GM12892 (cell line): ENCODE results near the gene INO80C.

Experiments
- POLR2A ChIP-seq: IDR thresholded peaks from 2 replicates; pipeline ENCODE4 v1.6.1; 2011; ENCODE audit warnings: low read depth, low read length, control low read depth
- POLR2AphosphoS5 ChIP-seq: IDR thresholded peaks from 2 replicates; pipeline ENCODE4 v1.6.1; 2011; ENCODE audit warnings: low read depth, low read length, control low read depth
- TAF1 ChIP-seq: IDR thresholded peaks from 2 replicates; pipeline ENCODE4 v1.6.1; 2011; ENCODE audit warnings: low read depth, mild to moderate bottlenecking, control low read depth, low read length, borderline replicate concordance

DNA sequence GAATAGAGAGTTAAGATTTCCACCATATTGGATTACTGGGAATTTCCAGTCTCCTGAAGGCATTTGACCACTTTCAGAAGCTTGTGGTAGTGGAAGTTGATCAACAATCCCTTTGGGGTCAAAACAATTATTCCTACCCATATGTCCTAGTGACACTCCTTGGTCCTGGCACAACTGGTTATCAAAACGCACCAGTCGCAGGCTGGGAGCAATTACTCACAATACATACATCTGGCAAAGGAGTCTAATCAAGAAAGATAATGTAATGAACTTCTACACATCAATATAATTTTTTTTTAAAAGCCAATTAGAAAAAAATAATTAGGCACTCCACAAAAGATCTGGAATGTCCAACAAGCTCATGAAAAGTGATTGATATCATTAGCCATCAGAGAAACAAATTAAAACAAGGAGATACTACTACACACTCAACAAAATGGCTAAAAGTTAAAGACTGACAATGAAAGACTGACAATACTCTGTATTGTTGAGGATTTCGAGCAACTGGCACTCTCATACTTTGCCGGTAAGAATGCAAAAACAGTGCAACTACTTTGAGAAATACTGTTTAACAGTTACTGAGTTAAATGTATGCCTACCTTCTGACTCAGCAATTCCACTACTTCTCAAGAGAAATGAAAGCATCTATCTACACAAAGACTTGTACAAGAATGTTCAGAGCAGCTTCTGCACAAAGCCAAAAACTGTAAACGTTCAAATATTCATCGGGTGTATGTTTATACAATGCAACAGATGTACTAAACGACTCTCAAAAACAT lies 2.0 kb downstream of the INO80C start:
- TF ChIP-seq POLR2AphosphoS5: no peak
- TF ChIP-seq POLR2A: no peak
- TF ChIP-seq TAF1: no peak
